Omental fat pad (tissue), 4 donors: ENCODE measurements around the gene UGGT1. TPM values are rescaled to one million over a fixed set of nuclear protein-coding genes. Genes with fewer than 3 reads are reported as not detected.

Experiments
- ATAC-seq: fragments of 150-250 bp; one replicate; pipeline ENCODE4 v1.9.1; 2016; ENCODE audit warnings: mild to moderate bottlenecking, moderate library complexity; ENCODE audit not compliant: low FRiP score
- DNase-seq: peaks from one replicate; pipeline ENCODE4 v3.0.0-alpha.2; 2019; ENCODE audit warnings: low spot score
- total RNA-seq, 4 donors: library from RNA; depleted of rRNA; stranded (reverse); fragments of >200 nt; gene quantifications; one replicate each; pipeline ENCODE4 v1.1.0, GENCODE V29; 2016
- TF ChIP-seq, protein P1 (sequence below), 3 donors: fragments of 450-650 bp; IDR thresholded peaks; one replicate each; pipeline ENCODE4 v1.5.1; 2016 to 2017; ENCODE audit warnings: antibody characterized with exemption in 3 of 3, mild to moderate bottlenecking in 3 of 3, moderate library complexity in 2 of 3

Gene UGGT1
- total RNA-seq, 4 donors from 2014 or later: 49.0 to 67.9 (median 66.7) TPM

GRCh38 chr2:128232965-128233789 is 142.2 kb downstream of the UGGT1 start:
- TF ChIP-seq, protein P1, sequence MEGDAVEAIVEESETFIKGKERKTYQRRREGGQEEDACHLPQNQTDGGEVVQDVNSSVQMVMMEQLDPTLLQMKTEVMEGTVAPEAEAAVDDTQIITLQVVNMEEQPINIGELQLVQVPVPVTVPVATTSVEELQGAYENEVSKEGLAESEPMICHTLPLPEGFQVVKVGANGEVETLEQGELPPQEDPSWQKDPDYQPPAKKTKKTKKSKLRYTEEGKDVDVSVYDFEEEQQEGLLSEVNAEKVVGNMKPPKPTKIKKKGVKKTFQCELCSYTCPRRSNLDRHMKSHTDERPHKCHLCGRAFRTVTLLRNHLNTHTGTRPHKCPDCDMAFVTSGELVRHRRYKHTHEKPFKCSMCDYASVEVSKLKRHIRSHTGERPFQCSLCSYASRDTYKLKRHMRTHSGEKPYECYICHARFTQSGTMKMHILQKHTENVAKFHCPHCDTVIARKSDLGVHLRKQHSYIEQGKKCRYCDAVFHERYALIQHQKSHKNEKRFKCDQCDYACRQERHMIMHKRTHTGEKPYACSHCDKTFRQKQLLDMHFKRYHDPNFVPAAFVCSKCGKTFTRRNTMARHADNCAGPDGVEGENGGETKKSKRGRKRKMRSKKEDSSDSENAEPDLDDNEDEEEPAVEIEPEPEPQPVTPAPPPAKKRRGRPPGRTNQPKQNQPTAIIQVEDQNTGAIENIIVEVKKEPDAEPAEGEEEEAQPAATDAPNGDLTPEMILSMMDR (IDR thresholded peaks at IDR 0.05): peak in 1 of 3 donors; percentile 48
- ATAC-seq: peak; percentile 92
- DNase-seq: peak; percentile 67

DNA sequence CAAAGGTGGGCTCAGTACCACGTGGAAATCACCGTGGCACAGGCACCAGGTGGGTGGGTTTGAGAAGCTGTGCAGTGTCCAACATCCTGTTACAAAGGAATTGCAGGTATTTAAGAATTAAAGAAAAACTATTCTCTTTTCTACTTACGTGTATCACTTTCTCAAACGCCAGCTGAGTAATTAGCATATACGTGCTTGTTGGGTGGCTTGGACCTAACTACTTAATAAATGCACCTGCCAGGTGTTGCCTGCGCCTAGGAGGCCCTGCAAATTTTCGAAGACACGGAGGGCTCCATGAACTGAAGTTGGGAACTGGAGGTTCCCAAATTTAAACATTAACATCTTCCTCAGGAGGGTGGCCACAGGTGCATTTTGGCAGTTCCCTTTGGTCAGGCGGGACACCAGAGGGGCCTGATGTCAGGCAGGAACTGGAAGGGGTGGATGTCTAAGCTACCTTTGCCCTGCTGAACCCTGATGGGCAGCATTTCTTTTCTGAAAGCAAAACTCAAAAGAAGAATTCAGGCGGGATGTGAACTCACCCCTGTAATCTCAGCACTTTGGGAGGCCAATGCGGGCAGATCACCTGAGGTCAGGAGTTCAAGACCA is 142.9 kb downstream of the UGGT1 start:
- ATAC-seq: no peak
- TF ChIP-seq, protein P1 (IDR thresholded peaks at IDR 0.05): no peak
- no peak for DNase-seq

GRCh38 chr2:128234613-128235012 is 143.6 kb downstream of the UGGT1 start:
- TF ChIP-seq, protein P1 (IDR thresholded peaks at IDR 0.05): no peak
- DNase-seq: no peak
- no peak for ATAC-seq

DNA sequence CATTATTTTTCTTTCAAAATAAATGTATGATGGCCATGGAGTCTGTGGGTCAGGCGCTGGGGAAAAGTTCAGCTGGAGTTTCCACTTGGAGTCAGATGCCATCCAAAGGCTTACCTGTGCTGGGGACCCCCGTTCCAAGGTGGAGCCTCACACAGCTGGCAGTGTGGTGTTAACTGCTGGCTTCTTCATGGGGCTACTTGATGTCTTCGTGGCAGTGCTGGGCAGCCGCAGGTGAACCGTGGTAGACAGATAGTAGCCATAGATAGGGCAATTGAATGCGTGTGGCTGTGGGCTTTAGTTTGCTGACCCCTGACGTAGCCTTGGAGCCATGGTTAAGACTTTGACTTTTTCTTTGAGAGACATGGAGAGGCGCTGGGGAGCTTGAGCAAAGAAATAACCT is 144.6 kb downstream of the UGGT1 start:
- TF ChIP-seq, protein P1 (IDR thresholded peaks at IDR 0.05): no peak
- no peak for ATAC-seq

DNA sequence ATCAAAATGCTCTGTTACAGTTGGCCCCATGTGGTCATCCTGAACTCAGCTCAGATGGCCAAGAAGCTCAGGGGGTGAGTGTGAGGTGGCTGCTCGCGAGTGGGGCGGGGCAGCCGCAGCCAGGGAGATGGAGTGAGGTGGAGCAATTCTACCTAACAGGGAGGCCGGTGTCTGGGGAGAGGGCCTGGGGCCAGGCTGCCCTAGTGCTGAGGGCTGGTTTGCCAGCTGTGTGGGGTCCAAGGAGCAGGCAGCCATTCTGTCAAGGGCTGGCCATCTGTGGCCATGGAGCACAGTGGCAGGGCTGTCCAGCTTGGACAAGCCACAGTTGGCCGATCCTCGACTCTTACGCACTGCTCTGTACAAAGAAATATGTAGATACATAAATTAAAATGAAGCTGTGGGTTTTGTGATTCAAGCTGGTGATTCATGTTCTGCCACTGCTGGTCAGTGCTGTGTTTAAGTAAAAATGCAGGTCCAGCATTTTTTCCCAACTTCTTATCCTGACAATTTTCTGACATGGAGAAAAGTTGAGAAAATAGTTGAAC is 145.6 kb downstream of the UGGT1 start:
- ATAC-seq (peak; percentile 16), DNase-seq (no peak)
- TF ChIP-seq, protein P1 (IDR thresholded peaks at IDR 0.05): no peak

More for the DNA sequence above, 144.6 kb downstream of the UGGT1 start:
- no peak for DNase-seq

GRCh38 chr2:128237081-128237534 is 146.1 kb downstream of the UGGT1 start:
- ATAC-seq: no peak
- no peak for DNase-seq
- TF ChIP-seq, protein P1 (IDR thresholded peaks at IDR 0.05): no peak
